Prostate gland (tissue), 2 donors: ENCODE measurements around the gene SLC12A5. TPM values are rescaled to one million over a fixed set of nuclear protein-coding genes. Genes with fewer than 3 reads are reported as not detected.

ENCODE experiments used
- DNase-seq: peaks from one replicate; pipeline ENCODE4 v3.0.0-alpha.2; 2019; ENCODE audit warnings: low spot score
- H3K27ac ChIP-seq, 2 donors: fragments of 200-600 bp; sonication (generic); 2 replicates each; pipeline ENCODE4 v1.5.1; 2017 to 2019
- H3K27me3 ChIP-seq: fragments of 200-600 bp; sonication (generic); replicated peaks from 2 replicates; pipeline ENCODE4 v1.5.1; 2019; ENCODE audit not compliant: insufficient read depth
- H3K36me3 ChIP-seq, 2 donors: fragments of 200-600 bp; sonication (generic); 1 replicate in 1 of 2; 2 replicates in 1 of 2; pipeline versions ENCODE4 v1.5.1 to v1.8.1; 2017 to 2019
- H3K4me1 ChIP-seq: fragments of 200-600 bp; sonication (generic); replicated peaks from 2 replicates; pipeline ENCODE4 v1.5.1; 2019
- H3K4me3 ChIP-seq, 2 donors: fragments of 200-600 bp; sonication (generic); 2 replicates each; pipeline ENCODE4 v1.5.1; 2017 to 2019
- H3K9me3 ChIP-seq: fragments of 200-600 bp; sonication (generic); 2 replicates; pipeline ENCODE4 v1.5.1; 2017
- CTCF ChIP-seq, 4 experiments: fragments of 200-600 bp in 2 of 4; fragments of 450-650 bp in 2 of 4; sonication (generic) in 2 of 4; IDR thresholded peaks; 1 replicate in 3 of 4; 2 replicates in 1 of 4; pipeline ENCODE4 v1.5.1; 2016 to 2019; ENCODE audit warnings: antibody characterized with exemption in 4 of 4, mild to moderate bottlenecking in 2 of 4, moderate library complexity in 2 of 4
- POLR2A ChIP-seq: fragments of 450-650 bp; IDR thresholded peaks from one replicate; pipeline ENCODE4 v1.6.1; 2016; ENCODE audit warnings: antibody characterized with exemption, mild to moderate bottlenecking
- POLR2AphosphoS5 ChIP-seq: sonication (generic); formaldehyde crosslinking; IDR thresholded peaks from one replicate; pipeline ENCODE4 v1.6.1; 2017; ENCODE audit warnings: antibody characterized with exemption
- WGBS: methylation state at CpG from one replicate; pipeline ENCODE4 v1.1.5; 2018; 5-methylcytosine and 5-hydroxymethylcytosine counted together
- intact Hi-C: fragments of 100-400 bp; cut with DNase I; formaldehyde crosslinking; loops from one replicate; pipeline ENCODE4 v1.14.2; 2022
- total RNA-seq, 2 donors: library from RNA; depleted of rRNA; stranded (reverse); fragments of >200 nt; gene quantifications; one replicate each; pipeline ENCODE4 v1.1.0, GENCODE V29; 2016

Gene SLC12A5
- total RNA-seq, 2 donors from 2014 or later, result 3.6 TPM; not detected in 1

GRCh38 chr20:45997187-45997586 lies 31.8 kb upstream of the SLC12A5 start:
- DNase-seq, result no peak
- H3K4me3 ChIP-seq, result no peak overlapping the region
- no peaks in the 10 kb centered on the region for H3K36me3 ChIP-seq
- H3K27me3 ChIP-seq, result no peaks in the 10 kb centered on the region
- no peaks in the 10 kb centered on the region for H3K4me1 ChIP-seq
- no peaks in the 10 kb centered on the region for H3K9me3 ChIP-seq
- WGBS, result 41% methylated on average over 3 of the region's 3 CpGs
- TF ChIP-seq CTCF (IDR thresholded peaks at IDR 0.05) (no peak), POLR2A (no peak), POLR2AphosphoS5 (no peak)
- intact Hi-C loops, result no loop called here
- H3K27ac ChIP-seq, result no peak overlapping the region

- DNase-seq, result no peak
- no peaks in the 10 kb centered on the region for H3K4me1 ChIP-seq
- no peaks in the 10 kb centered on the region for H3K9me3 ChIP-seq
- H3K36me3 ChIP-seq, result no peaks in the 10 kb centered on the region
- H3K4me3 ChIP-seq, result no peak overlapping the region
- intact Hi-C loops, result no loop called here
- H3K27ac ChIP-seq, result no peak overlapping the region
- 55% methylated on average over 2 of the region's 2 CpGs for WGBS
- TF ChIP-seq CTCF (IDR thresholded peaks at IDR 0.05), result no peak
- no peak for TF ChIP-seq POLR2A
- no peak for TF ChIP-seq POLR2AphosphoS5
- no peaks in the 10 kb centered on the region for H3K27me3 ChIP-seq
Observed at GRCh38 chr20:45998337-45998736, 30.7 kb upstream of the SLC12A5 start.

- H3K27me3 ChIP-seq, result no peaks in the 10 kb centered on the region
- TF ChIP-seq POLR2A (no peak), POLR2AphosphoS5 (no peak), CTCF (IDR thresholded peaks at IDR 0.05) (no peak)
- H3K4me3 ChIP-seq, result no peak overlapping the region
- intact Hi-C loops, result no loop called here
- WGBS, result 75% methylated on average over 4 of the region's 4 CpGs
- H3K27ac ChIP-seq, result no peak overlapping the region
- no peaks in the 10 kb centered on the region for H3K9me3 ChIP-seq
- DNase-seq, result no peak
- H3K4me1 ChIP-seq, result no peaks in the 10 kb centered on the region
- no peaks in the 10 kb centered on the region for H3K36me3 ChIP-seq
Observed at GRCh38 chr20:45998761-45999160, 30.3 kb upstream of the SLC12A5 start.

- WGBS, result 74% methylated on average over 4 of the region's 4 CpGs
- Histone ChIP-seq H3K4me1 (no peaks in the 10 kb centered on the region), H3K9me3 (no peaks in the 10 kb centered on the region), H3K27me3 (no peaks in the 10 kb centered on the region), H3K36me3 (no peaks in the 10 kb centered on the region), H3K27ac (no peak overlapping the region), H3K4me3 (no peak overlapping the region)
- TF ChIP-seq CTCF (IDR thresholded peaks at IDR 0.05) (no peak), POLR2A (no peak), POLR2AphosphoS5 (no peak)
- no peak for DNase-seq
- intact Hi-C loops, result no loop called here
Observed at GRCh38 chr20:45999557-46000261, 29.3 kb upstream of the SLC12A5 start.

GRCh38 chr20:46000262-46000996 lies 28.6 kb upstream of the SLC12A5 start:
- WGBS, result 45% methylated on average over 16 of the region's 16 CpGs
- no peak for TF ChIP-seq CTCF (IDR thresholded peaks at IDR 0.05)
- peaks cover 4% of the 10 kb centered on the region for H3K27me3 ChIP-seq

More at GRCh38 chr20:46000262-46000996, 28.6 kb upstream of the SLC12A5 start:
- Histone ChIP-seq H3K4me1 (no peaks in the 10 kb centered on the region), H3K9me3 (no peaks in the 10 kb centered on the region), H3K27ac (no peak overlapping the region), H3K4me3 (no peak overlapping the region), H3K36me3 (no peaks in the 10 kb centered on the region)
- intact Hi-C loops, result no loop called here
- DNase-seq, result no peak
